WERI-Rb-1 (cell line): ENCODE results near the gene ABHD13.

Experiments
- DNase-seq: peaks from one replicate; pipeline ENCODE4 v3.0.0-alpha.2; 2020
- H3K27ac ChIP-seq: fragments of 250-450 bp; sonication (Bioruptor Pico); 2 replicates; pipeline ENCODE4 v1.5.1; 2020; ENCODE audit warnings: mild to moderate bottlenecking, moderate library complexity
- H3K27me3 ChIP-seq: fragments of 250-450 bp; sonication (Bioruptor Pico); 2 replicates; pipeline ENCODE4 v1.5.1; 2021; ENCODE audit warnings: mild to moderate bottlenecking, low read depth, moderate library complexity; ENCODE audit not compliant: insufficient read depth, severe bottlenecking
- H3K36me3 ChIP-seq: fragments of 250-450 bp; sonication (Bioruptor Pico); 2 replicates; pipeline ENCODE4 v1.5.1; 2020; ENCODE audit warnings: mild to moderate bottlenecking, moderate library complexity
- H3K4me3 ChIP-seq: 2 replicates; pipeline ENCODE4 v1.5.1; 2011; ENCODE audit warnings: low read depth, mild to moderate bottlenecking, control low read depth, low read length
- H3K9me3 ChIP-seq: fragments of 250-450 bp; sonication (Bioruptor Pico); 2 replicates; pipeline ENCODE4 v1.5.1; 2021; ENCODE audit warnings: mild to moderate bottlenecking, moderate library complexity; ENCODE audit not compliant: severe bottlenecking
- TF ChIP-seq, protein P1 (sequence below): IDR thresholded peaks from 2 replicates; pipeline ENCODE4 v1.5.1; 2011; ENCODE audit warnings: low read depth, mild to moderate bottlenecking, control low read depth, inconsistent platforms, low read length

ABHD13 gene

GRCh38 chr13:108195861-108196260 lies 22.3 kb upstream of the ABHD13 start:
- TF ChIP-seq, protein P1, sequence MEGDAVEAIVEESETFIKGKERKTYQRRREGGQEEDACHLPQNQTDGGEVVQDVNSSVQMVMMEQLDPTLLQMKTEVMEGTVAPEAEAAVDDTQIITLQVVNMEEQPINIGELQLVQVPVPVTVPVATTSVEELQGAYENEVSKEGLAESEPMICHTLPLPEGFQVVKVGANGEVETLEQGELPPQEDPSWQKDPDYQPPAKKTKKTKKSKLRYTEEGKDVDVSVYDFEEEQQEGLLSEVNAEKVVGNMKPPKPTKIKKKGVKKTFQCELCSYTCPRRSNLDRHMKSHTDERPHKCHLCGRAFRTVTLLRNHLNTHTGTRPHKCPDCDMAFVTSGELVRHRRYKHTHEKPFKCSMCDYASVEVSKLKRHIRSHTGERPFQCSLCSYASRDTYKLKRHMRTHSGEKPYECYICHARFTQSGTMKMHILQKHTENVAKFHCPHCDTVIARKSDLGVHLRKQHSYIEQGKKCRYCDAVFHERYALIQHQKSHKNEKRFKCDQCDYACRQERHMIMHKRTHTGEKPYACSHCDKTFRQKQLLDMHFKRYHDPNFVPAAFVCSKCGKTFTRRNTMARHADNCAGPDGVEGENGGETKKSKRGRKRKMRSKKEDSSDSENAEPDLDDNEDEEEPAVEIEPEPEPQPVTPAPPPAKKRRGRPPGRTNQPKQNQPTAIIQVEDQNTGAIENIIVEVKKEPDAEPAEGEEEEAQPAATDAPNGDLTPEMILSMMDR, result no peak
- Histone ChIP-seq H3K36me3 (no peaks in the 10 kb centered on the region), H3K4me3 (no peak overlapping the region), H3K27me3 (no peaks in the 10 kb centered on the region), H3K9me3 (peaks cover 14% of the 10 kb centered on the region), H3K27ac (no peak overlapping the region)
- DNase-seq, result no peak

GRCh38 chr13:108200781-108201398 lies 17.3 kb upstream of the ABHD13 start:
- DNase-seq, result no peak
- TF ChIP-seq, protein P1, result no peak

DNA sequence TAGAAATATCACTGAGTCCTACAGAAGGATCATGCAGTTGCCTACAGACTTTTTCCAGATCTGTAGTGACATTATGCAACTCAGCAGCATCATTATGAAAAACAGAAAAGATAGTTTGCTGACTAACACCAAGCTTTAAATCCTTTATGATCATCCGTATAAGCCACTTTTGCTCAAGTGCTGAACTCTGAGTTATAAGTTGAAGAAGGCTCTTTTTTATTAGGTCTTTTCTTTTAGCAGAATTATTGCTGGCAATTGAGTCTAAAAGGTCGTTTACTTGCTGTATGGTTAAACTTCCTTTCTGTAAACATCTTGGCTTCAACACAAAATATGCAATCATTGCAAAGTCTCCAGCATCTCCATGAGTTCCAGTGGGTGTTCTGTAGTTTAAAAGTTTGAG lies 7.6 kb upstream of the ABHD13 start:
- Histone ChIP-seq H3K4me3 (no peak overlapping the region), H3K9me3 (no peaks in the 10 kb centered on the region), H3K36me3 (peaks cover 23% of the 10 kb centered on the region), H3K27me3 (no peaks in the 10 kb centered on the region), H3K27ac (no peak overlapping the region)
- TF ChIP-seq, protein P1, result no peak
- no peak for DNase-seq

More at GRCh38 chr13:108200781-108201398, 17.3 kb upstream of the ABHD13 start:
- H3K27ac ChIP-seq, result no peak overlapping the region
- H3K9me3 ChIP-seq, result no peaks in the 10 kb centered on the region
- H3K4me3 ChIP-seq, result no peak overlapping the region
- no peaks in the 10 kb centered on the region for H3K36me3 ChIP-seq
- no peaks in the 10 kb centered on the region for H3K27me3 ChIP-seq

DNA sequence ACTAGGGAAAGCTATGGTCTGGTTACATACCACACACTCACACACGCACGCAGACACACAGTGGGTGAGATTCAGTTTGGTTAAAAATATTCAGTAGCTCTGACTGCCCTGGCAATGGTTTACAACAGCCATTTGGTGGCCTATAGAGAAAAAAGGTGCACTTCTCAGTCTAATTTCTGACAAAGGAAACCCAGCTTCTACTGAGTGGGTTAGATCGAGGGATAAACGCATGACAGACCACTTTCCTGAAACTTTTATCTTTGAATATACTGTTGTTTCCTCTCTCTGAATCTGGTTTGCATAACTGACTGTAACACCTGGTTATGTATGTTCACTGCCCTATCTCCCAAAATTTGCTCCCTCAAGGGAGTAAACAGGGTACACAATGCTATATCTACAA lies 5.3 kb upstream of the ABHD13 start:
- Histone ChIP-seq H3K9me3 (no peaks in the 10 kb centered on the region), H3K4me3 (no peak overlapping the region)

GRCh38 chr13:108213946-108214345 lies 4.2 kb upstream of the ABHD13 start:
- no peaks in the 10 kb centered on the region for H3K27me3 ChIP-seq
- no peak for DNase-seq
- TF ChIP-seq, protein P1, result no peak
- H3K9me3 ChIP-seq, result no peaks in the 10 kb centered on the region
- peak overlapping the region; percentile 32 for H3K4me3 ChIP-seq
- H3K36me3 ChIP-seq, result peaks cover 25% of the 10 kb centered on the region
- no peak overlapping the region for H3K27ac ChIP-seq

More for the DNA sequence above, 5.3 kb upstream of the ABHD13 start:
- Histone ChIP-seq H3K36me3 (peaks cover 23% of the 10 kb centered on the region), H3K27me3 (no peaks in the 10 kb centered on the region), H3K27ac (no peak overlapping the region)
- TF ChIP-seq, protein P1, result no peak
- no peak for DNase-seq
